Esophagus muscularis mucosa (tissue), 4 donors: ENCODE data around the gene FAM133A. TPM values are rescaled to one million over a fixed set of nuclear protein-coding genes. Genes with fewer than 3 reads are reported as not detected.

ENCODE experiments used
- total RNA-seq, 4 donors: library from RNA; depleted of rRNA; stranded (reverse); fragments of >200 nt; gene quantifications; one replicate each; pipeline versions ENCODE4 v1.1.0 to v1.2.1, GENCODE V29; 2016

The FAM133A gene
- total RNA-seq, 4 donors from 2014 or later: not detected

Other genes starting within 250 kb of the FAM133A start
- gene NAP1L3, start 628 bp upstream of the FAM133A start, total RNA-seq: 1 to 10 TPM; 1.9 to 3.1 (median 2.1) TPM